ENCODE measurements around the gene ALDH3B2. TPM values are rescaled to one million over a fixed set of nuclear protein-coding genes. Genes with fewer than 3 reads are reported as not detected.
A peak's percentile ranks its signal among the peaks of the same experiment; 100 is the strongest.
"Not testable (repeated sequence)": the region's sequence is repeated elsewhere in the genome, so short reads cannot be mapped to it uniquely, and the experiment has no call there.

ALDH3B2 gene
- total RNA-seq, 1 donor from 2014 or later: not detected

GRCh38 chr11:67691149-67691548, 16.7 kb upstream of the ALDH3B2 start:
- DNase-seq: no peak
- intact Hi-C loops (cut with micrococcal nuclease): no loop called here
- H3K9me3 ChIP-seq (replicated peaks): no peaks in the 10 kb centered on the region
- H3K4me3 ChIP-seq: no peak overlapping the region
- H3K36me3 ChIP-seq: no peaks in the 10 kb centered on the region
- H3K27me3 ChIP-seq (ENCODE audit: low read depth): peaks cover 48% of the 10 kb centered on the region
- TF ChIP-seq, protein P1, sequence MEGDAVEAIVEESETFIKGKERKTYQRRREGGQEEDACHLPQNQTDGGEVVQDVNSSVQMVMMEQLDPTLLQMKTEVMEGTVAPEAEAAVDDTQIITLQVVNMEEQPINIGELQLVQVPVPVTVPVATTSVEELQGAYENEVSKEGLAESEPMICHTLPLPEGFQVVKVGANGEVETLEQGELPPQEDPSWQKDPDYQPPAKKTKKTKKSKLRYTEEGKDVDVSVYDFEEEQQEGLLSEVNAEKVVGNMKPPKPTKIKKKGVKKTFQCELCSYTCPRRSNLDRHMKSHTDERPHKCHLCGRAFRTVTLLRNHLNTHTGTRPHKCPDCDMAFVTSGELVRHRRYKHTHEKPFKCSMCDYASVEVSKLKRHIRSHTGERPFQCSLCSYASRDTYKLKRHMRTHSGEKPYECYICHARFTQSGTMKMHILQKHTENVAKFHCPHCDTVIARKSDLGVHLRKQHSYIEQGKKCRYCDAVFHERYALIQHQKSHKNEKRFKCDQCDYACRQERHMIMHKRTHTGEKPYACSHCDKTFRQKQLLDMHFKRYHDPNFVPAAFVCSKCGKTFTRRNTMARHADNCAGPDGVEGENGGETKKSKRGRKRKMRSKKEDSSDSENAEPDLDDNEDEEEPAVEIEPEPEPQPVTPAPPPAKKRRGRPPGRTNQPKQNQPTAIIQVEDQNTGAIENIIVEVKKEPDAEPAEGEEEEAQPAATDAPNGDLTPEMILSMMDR (IDR thresholded peaks at IDR 0.05; ENCODE audit: borderline replicate concordance): peak; percentile 37
- H3K4me1 ChIP-seq: no peaks in the 10 kb centered on the region
- no peak overlapping the region for H3K27ac ChIP-seq (replicated peaks)

GRCh38 chr11:67689178-67689577, 14.8 kb upstream of the ALDH3B2 start:
- DNase-seq: no peak
- no peaks in the 10 kb centered on the region for H3K9me3 ChIP-seq (replicated peaks)
- H3K4me3 ChIP-seq: no peak overlapping the region
- intact Hi-C loops (cut with micrococcal nuclease): no loop called here
- H3K27ac ChIP-seq (replicated peaks): no peak overlapping the region
- H3K4me1 ChIP-seq: no peaks in the 10 kb centered on the region
- no peaks in the 10 kb centered on the region for H3K36me3 ChIP-seq
- peaks cover 41% of the 10 kb centered on the region for H3K27me3 ChIP-seq (ENCODE audit: low read depth)
- TF ChIP-seq, protein P1 (IDR thresholded peaks at IDR 0.05; ENCODE audit: borderline replicate concordance): no peak

- intact Hi-C loops (cut with micrococcal nuclease): no loop called here
- no peak for DNase-seq
- TF ChIP-seq, protein P1 (IDR thresholded peaks at IDR 0.05; ENCODE audit: borderline replicate concordance): no peak
- Histone ChIP-seq H3K4me1 (no peaks in the 10 kb centered on the region), H3K27me3 (ENCODE audit: low read depth) (peaks cover 41% of the 10 kb centered on the region), H3K27ac (replicated peaks) (no peak overlapping the region), H3K36me3 (no peaks in the 10 kb centered on the region), H3K9me3 (replicated peaks) (no peaks in the 10 kb centered on the region), H3K4me3 (no peak overlapping the region)
Observed at GRCh38 chr11:67687986-67688385, 13.6 kb upstream of the ALDH3B2 start.

DNA sequence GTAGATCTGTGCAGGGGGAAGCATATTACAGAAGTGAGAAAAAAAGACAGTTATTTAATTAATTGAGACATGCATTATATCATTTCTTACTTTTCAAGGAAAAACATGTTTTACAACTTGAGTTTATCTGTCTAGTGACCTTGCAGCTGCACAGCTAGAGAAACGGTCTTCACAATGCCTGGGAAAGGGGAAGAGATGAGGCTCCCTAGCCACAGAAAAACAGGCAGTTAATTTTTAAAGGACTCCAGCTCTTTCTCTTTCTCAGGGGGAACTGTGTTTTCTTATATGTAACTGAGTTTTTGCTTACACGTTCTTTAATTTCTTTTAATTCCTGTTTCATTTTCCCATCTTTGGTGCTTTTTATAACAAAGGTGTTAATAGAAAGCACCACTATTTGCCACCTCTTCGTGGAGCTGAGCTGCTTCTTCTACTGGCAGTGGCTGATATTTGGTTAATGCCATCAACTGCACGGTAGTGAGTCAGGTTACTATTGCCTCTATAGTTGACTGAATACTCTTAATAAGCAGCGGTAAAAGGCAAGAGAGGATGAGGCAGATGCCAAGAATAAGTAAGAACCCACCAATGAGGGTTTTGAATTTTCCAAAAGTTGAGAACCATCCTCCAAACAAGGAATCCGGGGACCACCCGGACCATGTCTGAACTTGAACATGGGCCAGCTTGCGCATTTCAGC, 11.4 kb upstream of the ALDH3B2 start:
- peaks cover 41% of the 10 kb centered on the region for H3K27me3 ChIP-seq (ENCODE audit: low read depth)
- intact Hi-C loops (cut with micrococcal nuclease); H3K4me3 ChIP-seq; H3K27ac ChIP-seq (replicated peaks); DNase-seq; H3K36me3 ChIP-seq; H3K4me1 ChIP-seq; H3K9me3 ChIP-seq (replicated peaks): not testable (repeated sequence)

DNA sequence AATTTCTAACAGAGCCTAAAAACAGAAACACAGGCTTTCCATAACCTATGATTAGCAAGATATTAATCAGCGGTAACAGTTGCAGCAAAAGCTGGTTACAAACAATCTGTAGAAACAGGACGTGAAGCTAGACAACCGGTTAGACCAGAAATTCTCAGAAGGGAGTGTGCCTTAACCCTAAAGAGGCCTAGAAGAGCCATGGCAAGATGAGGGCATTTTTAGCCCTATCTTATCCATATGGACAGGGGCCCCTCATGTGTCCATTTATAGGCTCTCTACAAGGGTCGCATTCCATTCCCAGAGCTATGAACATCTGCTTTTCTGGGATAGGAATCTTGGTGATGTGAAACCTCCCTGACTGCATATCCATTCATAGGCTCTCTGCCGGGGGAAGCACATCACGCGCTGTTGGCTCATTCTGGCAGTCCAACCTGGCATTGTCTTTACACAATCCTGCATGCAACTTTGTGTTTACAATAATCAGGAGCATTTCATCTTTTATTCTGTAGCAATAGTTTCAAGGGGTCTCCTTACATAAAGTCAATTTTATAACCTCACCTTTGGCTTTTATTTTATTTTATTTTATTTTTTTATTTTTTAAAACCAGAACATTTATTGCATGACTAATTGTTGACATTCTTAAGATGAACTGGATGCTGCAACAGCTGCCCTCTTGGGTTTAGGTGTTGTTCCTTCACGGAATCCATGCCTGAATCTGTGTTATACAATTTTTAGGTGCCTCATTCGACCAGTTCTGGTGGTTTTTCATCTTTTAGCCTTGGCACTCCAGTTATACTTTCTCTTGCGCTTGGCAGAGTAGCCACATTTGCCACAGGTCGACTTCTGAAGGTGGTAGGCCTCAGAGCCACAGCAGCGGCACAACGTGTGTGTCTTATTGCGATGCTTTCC, 8.0 kb upstream of the ALDH3B2 start:
- intact Hi-C loops (cut with micrococcal nuclease); DNase-seq; H3K4me1 ChIP-seq; H3K4me3 ChIP-seq; H3K9me3 ChIP-seq (replicated peaks); H3K27ac ChIP-seq (replicated peaks); H3K36me3 ChIP-seq: not testable (repeated sequence)
- H3K27me3 ChIP-seq (ENCODE audit: low read depth): peaks cover 19% of the 10 kb centered on the region

GRCh38 chr11:67680696-67681470, 6.5 kb upstream of the ALDH3B2 start:
- no peaks in the 10 kb centered on the region for H3K36me3 ChIP-seq
- H3K9me3 ChIP-seq (replicated peaks): peaks cover 9% of the 10 kb centered on the region
- no peak overlapping the region for H3K27ac ChIP-seq (replicated peaks)
- H3K27me3 ChIP-seq (ENCODE audit: low read depth): peaks cover 5% of the 10 kb centered on the region
- DNase-seq: no peak
- TF ChIP-seq, protein P1 (IDR thresholded peaks at IDR 0.05; ENCODE audit: borderline replicate concordance): no peak
- no peak overlapping the region for H3K4me3 ChIP-seq
- H3K4me1 ChIP-seq: no peaks in the 10 kb centered on the region
- intact Hi-C loops (cut with micrococcal nuclease): no loop called here
